ENCODE measurements around the gene PKP4.

DNA sequence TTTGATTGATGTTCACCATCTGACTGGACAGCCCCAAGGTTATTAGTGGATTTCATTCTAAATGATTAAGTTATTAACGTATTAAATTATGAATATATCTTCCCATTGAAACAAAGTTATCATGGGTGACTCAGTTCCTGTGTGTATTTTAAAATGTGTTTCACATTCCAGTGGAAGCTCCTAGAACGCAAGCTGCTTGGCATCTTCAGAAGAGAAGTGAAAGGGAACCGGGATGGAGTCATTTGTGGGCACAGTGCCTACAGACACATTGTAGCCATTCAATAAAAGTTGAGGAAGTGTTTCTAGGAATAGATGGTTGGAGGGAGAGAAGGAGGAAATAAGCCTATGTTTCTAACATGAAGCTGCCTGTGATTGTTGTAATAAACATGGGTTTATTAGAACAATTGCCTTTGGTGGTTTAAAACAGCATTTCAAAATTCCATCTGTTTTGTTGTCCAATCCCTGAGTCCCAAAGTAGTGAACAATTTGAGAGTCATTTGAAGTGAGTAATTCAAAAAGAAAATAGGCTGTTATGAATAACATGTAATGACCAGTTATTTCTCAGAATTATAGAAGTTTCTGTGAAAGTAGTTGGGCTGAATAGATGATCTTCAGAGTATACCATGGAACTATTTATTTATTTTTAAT is 143.5 kb downstream of the PKP4 start:
- TF ChIP-seq, protein P1, sequence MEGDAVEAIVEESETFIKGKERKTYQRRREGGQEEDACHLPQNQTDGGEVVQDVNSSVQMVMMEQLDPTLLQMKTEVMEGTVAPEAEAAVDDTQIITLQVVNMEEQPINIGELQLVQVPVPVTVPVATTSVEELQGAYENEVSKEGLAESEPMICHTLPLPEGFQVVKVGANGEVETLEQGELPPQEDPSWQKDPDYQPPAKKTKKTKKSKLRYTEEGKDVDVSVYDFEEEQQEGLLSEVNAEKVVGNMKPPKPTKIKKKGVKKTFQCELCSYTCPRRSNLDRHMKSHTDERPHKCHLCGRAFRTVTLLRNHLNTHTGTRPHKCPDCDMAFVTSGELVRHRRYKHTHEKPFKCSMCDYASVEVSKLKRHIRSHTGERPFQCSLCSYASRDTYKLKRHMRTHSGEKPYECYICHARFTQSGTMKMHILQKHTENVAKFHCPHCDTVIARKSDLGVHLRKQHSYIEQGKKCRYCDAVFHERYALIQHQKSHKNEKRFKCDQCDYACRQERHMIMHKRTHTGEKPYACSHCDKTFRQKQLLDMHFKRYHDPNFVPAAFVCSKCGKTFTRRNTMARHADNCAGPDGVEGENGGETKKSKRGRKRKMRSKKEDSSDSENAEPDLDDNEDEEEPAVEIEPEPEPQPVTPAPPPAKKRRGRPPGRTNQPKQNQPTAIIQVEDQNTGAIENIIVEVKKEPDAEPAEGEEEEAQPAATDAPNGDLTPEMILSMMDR (IDR thresholded peaks at IDR 0.05) = no peak
- no peak for TF ChIP-seq POLR2A (IDR thresholded peaks at IDR 0.05)

All from ovary (tissue), 3 donors.